Activated CD8-positive, alpha-beta memory T cell treated with anti-CD3 and anti-CD28 coated beads, Interleukin-2, amount 50 U/mL, for 4 hours (primary cell): ENCODE results near the gene IFNAR1.
"Not testable (repeated sequence)": the region's sequence is repeated elsewhere in the genome, so short reads cannot be mapped to it uniquely, and the experiment has no call there.

Experiments
- DNase-seq: peaks from one replicate; pipeline ENCODE4 v3.0.0-alpha.2; 2020

IFNAR1 gene

GRCh38 chr21:33350676-33351075 is 25.9 kb downstream of the IFNAR1 start:
- DNase-seq = no peak

GRCh38 chr21:33355355-33355754 is 30.6 kb downstream of the IFNAR1 start:
- no peak for DNase-seq

- no peak for DNase-seq
These were observed 31.2 kb downstream of the IFNAR1 start for GRCh38 chr21:33355996-33356395.

DNA sequence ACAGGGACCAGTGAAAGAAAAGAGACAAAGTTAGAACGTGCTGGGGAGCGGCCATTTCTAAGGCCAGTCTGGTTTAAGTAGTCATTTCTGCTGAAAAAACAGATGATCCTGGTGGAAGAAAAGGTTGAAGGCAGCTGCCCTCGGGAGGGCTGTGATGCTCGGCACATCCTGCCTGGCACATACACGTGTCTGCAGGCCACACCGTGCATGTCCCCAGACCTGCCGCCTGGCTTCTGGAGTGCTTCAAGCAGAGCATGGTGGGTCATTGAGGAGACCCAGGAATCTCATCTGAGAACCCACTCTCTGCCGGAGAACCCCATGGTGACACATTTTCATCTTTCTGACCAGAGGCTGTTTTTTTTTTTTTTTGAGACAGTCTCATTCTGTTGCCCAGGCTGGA is 32.4 kb downstream of the IFNAR1 start:
- DNase-seq = no peak

DNA sequence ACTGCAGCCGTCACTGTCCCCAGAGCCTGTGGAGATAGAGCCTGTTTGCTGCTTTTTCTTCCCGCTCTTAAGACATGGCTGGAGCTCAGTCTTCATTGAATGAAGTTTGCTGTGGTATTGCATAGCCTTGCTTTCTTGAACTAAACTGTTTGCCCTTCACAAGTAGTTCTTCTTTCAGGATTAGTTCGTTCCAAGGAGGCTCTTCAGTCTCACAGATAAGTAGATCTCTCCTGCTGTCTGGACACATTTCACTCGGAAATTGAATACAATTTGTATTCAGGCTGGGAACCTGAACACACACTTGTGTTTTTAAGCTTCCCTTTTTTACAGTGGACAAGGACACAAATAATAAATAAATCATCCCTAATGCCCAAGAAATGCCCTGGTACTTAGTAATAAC is 34.7 kb downstream of the IFNAR1 start:
- DNase-seq = no peak

DNA sequence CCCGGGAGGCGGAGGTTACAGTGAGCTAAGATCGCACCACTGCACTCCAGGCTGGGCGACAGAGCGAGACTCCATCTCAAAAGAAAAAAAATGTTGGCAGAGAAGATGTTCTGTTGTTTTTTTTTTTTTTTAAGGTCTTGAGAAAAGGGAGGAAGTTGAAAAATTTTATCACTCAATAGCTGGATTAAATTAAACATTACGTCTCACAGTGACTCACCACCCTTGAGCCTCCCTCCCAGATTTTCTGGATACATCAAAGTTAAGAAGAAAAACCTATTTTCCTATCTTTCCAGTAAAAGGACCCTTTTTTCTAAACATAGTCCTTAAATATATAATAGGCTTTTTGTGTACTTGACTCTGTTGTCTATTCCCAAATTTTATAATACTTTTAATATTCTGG is 35.5 kb downstream of the IFNAR1 start:
- no peak for DNase-seq

- DNase-seq = peak; percentile 90
These were observed 36.3 kb downstream of the IFNAR1 start for GRCh38 chr21:33360881-33361602.

GRCh38 chr21:33362044-33362555 is 37.3 kb downstream of the IFNAR1 start:
- peak; percentile 46 for DNase-seq

- not testable (repeated sequence) for DNase-seq
These were observed 39.3 kb downstream of the IFNAR1 start for GRCh38 chr21:33363911-33364609.

GRCh38 chr21:33364830-33365229 is 40.1 kb downstream of the IFNAR1 start:
- no peak for DNase-seq

GRCh38 chr21:33367309-33367973 is 42.7 kb downstream of the IFNAR1 start:
- DNase-seq = no peak

DNA sequence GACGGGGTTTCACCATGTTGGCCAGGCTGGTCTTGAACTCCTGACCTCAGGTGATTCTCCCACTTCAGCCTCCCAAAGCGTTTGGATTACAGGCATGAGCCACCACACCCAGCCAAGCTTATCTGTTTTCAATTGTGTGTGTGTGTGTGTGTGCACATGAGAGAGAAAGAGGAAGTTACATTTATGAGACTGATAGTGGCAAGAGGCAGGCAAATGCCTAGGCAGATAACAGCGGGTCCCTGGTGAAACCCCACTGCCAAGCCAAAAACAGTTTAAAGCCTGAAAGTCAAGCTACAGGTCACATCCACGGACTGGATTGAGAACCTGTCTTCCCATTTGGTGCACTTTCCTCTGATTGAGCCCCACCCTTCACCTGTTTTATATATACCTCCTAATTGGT is 43.4 kb downstream of the IFNAR1 start:
- no peak for DNase-seq

DNA sequence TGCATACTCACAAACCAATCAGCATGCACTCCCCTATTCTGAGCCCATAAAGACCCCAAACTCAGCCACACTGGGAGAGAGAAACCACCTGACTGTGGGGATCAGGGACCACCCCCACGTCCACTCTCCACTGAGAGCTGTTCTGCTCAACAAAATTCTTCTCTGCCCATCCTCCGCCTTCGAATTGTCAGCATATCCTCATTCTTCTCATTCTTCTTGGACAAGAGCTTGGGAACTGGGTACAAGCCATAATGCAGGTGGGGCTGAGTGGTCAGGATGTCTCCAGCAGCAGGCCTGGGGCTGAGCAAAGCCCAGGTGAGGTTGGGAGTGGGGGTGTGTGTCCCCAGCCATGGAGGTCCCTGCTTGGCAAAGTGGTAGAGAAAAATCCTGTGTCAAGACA is 43.8 kb downstream of the IFNAR1 start:
- no peak for DNase-seq

DNA sequence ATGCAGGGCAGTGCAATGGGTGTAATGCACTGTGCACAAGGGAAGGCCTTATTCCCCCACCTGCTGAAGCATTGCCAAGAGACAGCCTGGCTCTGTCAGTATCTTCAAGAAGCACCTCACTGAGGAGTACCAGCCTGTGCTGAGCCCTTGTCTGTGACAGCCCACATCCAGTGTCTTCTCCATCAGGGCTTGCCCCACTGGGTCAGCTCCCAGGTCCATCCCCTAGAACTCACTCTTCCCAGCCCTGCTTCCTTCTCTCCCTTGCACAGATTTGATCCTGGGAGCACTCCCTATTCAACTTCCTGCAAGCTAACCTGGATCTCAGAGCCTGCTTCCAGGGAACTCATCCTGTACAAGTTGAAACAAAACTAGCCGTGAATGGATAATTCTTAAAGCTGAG is 44.8 kb downstream of the IFNAR1 start:
- no peak for DNase-seq

- no peak for DNase-seq
These were observed 45.5 kb downstream of the IFNAR1 start for GRCh38 chr21:33370305-33370704.

- DNase-seq = no peak
These were observed 46.6 kb downstream of the IFNAR1 start for GRCh38 chr21:33371366-33371765.

GRCh38 chr21:33372582-33372981 is 47.8 kb downstream of the IFNAR1 start:
- no peak for DNase-seq

GRCh38 chr21:33373451-33373850 is 48.7 kb downstream of the IFNAR1 start:
- DNase-seq = no peak

DNA sequence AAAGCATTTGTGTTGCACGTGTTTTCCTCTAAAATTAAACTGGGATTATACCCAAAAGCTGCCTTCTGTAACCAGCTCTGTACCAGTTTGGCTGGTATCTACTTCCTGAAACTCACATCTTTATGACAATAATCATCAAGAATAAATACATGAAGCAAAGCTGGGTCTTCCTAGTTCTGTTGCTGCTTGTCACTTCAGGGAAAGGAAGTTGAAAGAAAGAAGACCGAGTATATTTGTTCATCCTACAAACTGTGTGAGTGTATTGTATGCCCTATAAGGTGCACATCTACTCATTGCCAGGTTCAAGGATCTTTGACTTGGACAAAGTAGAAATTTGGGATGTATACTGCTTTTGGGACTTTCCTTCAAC is 49.3 kb downstream of the IFNAR1 start:
- no peak for DNase-seq

GRCh38 chr21:33374450-33375096 is 49.8 kb downstream of the IFNAR1 start:
- DNase-seq = peak; percentile 65

DNA sequence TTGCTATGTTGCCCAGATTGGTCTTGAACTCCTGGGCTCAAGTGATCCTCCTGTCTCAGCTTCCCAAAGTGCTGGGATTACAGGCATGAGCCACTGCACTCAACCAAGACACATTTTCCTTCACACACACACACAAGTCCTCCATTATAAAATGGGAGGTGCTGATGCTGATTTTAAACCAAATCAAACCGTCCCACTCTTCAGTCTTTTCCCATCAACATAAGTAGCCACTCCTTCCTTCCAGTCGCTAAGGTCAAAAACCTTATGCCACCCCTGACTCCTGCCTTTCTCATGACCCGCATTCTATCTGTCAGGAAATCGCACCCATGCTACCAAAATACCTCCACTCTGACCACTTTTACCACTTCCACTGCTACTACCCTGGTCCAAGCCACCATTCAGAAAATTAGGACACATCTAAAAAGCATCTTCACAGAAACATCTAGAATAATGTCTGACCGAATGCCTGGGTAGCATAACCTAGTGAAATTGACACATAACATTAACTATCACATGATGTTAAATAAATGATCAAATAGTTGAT is 50.4 kb downstream of the IFNAR1 start:
- no peak for DNase-seq

GRCh38 chr21:33377221-33377920 is 52.6 kb downstream of the IFNAR1 start:
- no peak for DNase-seq
